ENCODE data around the gene LRAT. TPM values are rescaled to one million over a fixed set of nuclear protein-coding genes. Genes with fewer than 3 reads are reported as not detected.

LRAT gene
- total and polyA plus RNA-seq, 9 of the 15 experiments (the other 6 are each of a cell fraction or from before 2014, with no cell fraction given): 0.03 to 0.41 (median 0.07) TPM; not detected in 4

GRCh38 chr4:154760895-154761294 is 17.1 kb downstream of the LRAT start:
- no peak overlapping the region for H2AFZ ChIP-seq (ENCODE audit: low read depth, low read length)
- H3K9me1 ChIP-seq (ENCODE audit: control insufficient read depth, insufficient read depth, low read length): no peaks in the 10 kb centered on the region
- WGBS (ENCODE audit: insufficient coverage, low coverage, missing lambda C conversion rate): 0% methylated on average over 2 of the region's 2 CpGs
- no peaks in the 10 kb centered on the region for H3K79me2 ChIP-seq (ENCODE audit: control insufficient read depth, insufficient read depth, low read length)
- no peaks in the 10 kb centered on the region for H4K20me1 ChIP-seq (replicated peaks; ENCODE audit: control insufficient read depth, insufficient read depth, low read length)
- ChIA-PET POLR2A (no interaction called here), CTCF (ENCODE audit: low intra/inter-chr PET ratio) (no interaction called here)
- TF ChIP-seq NFE2 (IDR thresholded peaks at IDR 0.05; ENCODE audit: low read depth) (no peak), MAFK (IDR thresholded peaks at IDR 0.05; ENCODE audit: low read length) (peak; percentile 28; the same call in 1 of the 2 replicates), ATF2 (CRISPR knock-in tag; IDR thresholded peaks at IDR 0.05) (no peak), ZNF316 (IDR thresholded peaks at IDR 0.05) (peak; percentile 64), PHF21A (IDR thresholded peaks at IDR 0.05; ENCODE audit: borderline replicate concordance, low read depth) (no peak), MXD1 (CRISPR knock-in tag; IDR thresholded peaks at IDR 0.05; ENCODE audit: borderline replicate concordance, poor library complexity, severe bottlenecking) (no peak), ETS1 (conservative IDR thresholded peaks at IDR 0.05; ENCODE audit: control insufficient read depth, low read depth, low read length) (no peak), C11orf30 (IDR thresholded peaks at IDR 0.05; ENCODE audit: low read depth) (peak; percentile 61; the same call in 1 of the 2 replicates), MAFF (IDR thresholded peaks at IDR 0.05; ENCODE audit: low read length) (peak; percentile 46; the same call in 1 of the 2 replicates), ZNF586 (CRISPR knock-in tag; conservative IDR thresholded peaks at IDR 0.05) (no peak), MYBL2 (IDR thresholded peaks at IDR 0.05; ENCODE audit: low read depth) (no peak), MYBL2 (CRISPR knock-in tag; IDR thresholded peaks at IDR 0.05; ENCODE audit: borderline replicate concordance) (no peak), MAFG (tag; conservative IDR thresholded peaks at IDR 0.05) (peak; percentile 55)
- no peak overlapping the region for H3K9ac ChIP-seq (ENCODE audit: insufficient read depth in 1 of 2, low read depth in 2 of 2, low read length in 2 of 2)
- H3K4me1 ChIP-seq (replicated peaks in 1 of 2; ENCODE audit: control insufficient read depth in 2 of 2, insufficient read depth in 2 of 2, low read length in 2 of 2): no peaks in the 10 kb centered on the region
- no peak overlapping the region for H3K4me3 ChIP-seq
- in situ Hi-C loops (cut with MboI) (no loop called here), intact Hi-C loops (cut with micrococcal nuclease) (no loop called here)
- no peaks in the 10 kb centered on the region for H3K9me3 ChIP-seq (replicated peaks; ENCODE audit: control insufficient read depth, insufficient read depth, low read depth, low read length)
- no peak overlapping the region for H3K27ac ChIP-seq (ENCODE audit: extremely low read depth, low read depth, low read length)
- no TSS peak for BruUV-seq (replicated peaks)
- H3K4me2 ChIP-seq (ENCODE audit: insufficient read depth, low read length): no peak overlapping the region
- DNase-seq (ENCODE audit: extremely low read depth in 1 of 4, low spot score in 3 of 4) (no peak), ATAC-seq (no peak), FAIRE-seq (no peak)
- H3K27me3 ChIP-seq (ENCODE audit: control insufficient read depth in 2 of 2, insufficient read depth in 2 of 2, low read length in 2 of 2): no peaks in the 10 kb centered on the region
- H3K36me3 ChIP-seq (ENCODE audit: control insufficient read depth, insufficient read depth, low read length): no peaks in the 10 kb centered on the region

Measured in K562 (cell line).